ENCODE measurements around the gene TES.
"Not testable (repeated sequence)": the region's sequence is repeated elsewhere in the genome, so short reads cannot be mapped to it uniquely, and the experiment has no call there.

The TES gene

GRCh38 chr7:116293633-116294032 lies 83.3 kb downstream of the TES start:
- Histone ChIP-seq H3K4me1 (ENCODE audit: insufficient read depth, low read length) (no peaks in the 10 kb centered on the region), H3K9ac (ENCODE audit: low read depth, low read length) (no peak overlapping the region), H3K27me3 (ENCODE audit: insufficient read depth, low read length, poor library complexity) (no peaks in the 10 kb centered on the region), H4K20me1 (ENCODE audit: insufficient read depth, low read length) (no peaks in the 10 kb centered on the region), H3K36me3 (ENCODE audit: insufficient read depth, low read length) (no peaks in the 10 kb centered on the region), H3K4me3 (ENCODE audit: low read depth in 1 of 2, low read length in 2 of 2) (no peak overlapping the region), H2AFZ (ENCODE audit: low read depth, low read length) (no peak overlapping the region), H3K27ac (ENCODE audit: low read length) (no peak overlapping the region), H3K4me2 (ENCODE audit: insufficient read depth, low read length) (no peak overlapping the region), H3K9me3 (ENCODE audit: insufficient read depth, low read length, severe bottlenecking) (no peaks in the 10 kb centered on the region), H3K79me2 (ENCODE audit: insufficient read depth, low read length) (no peaks in the 10 kb centered on the region)
- DNase-seq (no peak), ATAC-seq (ENCODE audit: insufficient read depth, low read depth) (no peak)
- TF ChIP-seq CTCF (IDR thresholded peaks at IDR 0.05; ENCODE audit: borderline replicate concordance, extremely low read depth, low read length, poor library complexity, severe bottlenecking) (no peak), EZH2 (IDR thresholded peaks at IDR 0.05; ENCODE audit: borderline replicate concordance, low read depth, low read length, severe bottlenecking) (no peak)

GRCh38 chr7:116295903-116296302 lies 85.6 kb downstream of the TES start:
- not testable (repeated sequence) for H3K27me3 ChIP-seq (ENCODE audit: insufficient read depth, low read length, poor library complexity); H3K9me3 ChIP-seq (ENCODE audit: insufficient read depth, low read length, severe bottlenecking); H3K9ac ChIP-seq (ENCODE audit: low read depth, low read length); H4K20me1 ChIP-seq (ENCODE audit: insufficient read depth, low read length); H3K36me3 ChIP-seq (ENCODE audit: insufficient read depth, low read length); DNase-seq; H3K27ac ChIP-seq (ENCODE audit: low read length); H3K79me2 ChIP-seq (ENCODE audit: insufficient read depth, low read length); H3K4me2 ChIP-seq (ENCODE audit: insufficient read depth, low read length); H2AFZ ChIP-seq (ENCODE audit: low read depth, low read length); H3K4me1 ChIP-seq (ENCODE audit: insufficient read depth, low read length); ATAC-seq (ENCODE audit: insufficient read depth, low read depth); H3K4me3 ChIP-seq (ENCODE audit: low read depth in 1 of 2, low read length in 2 of 2)

GRCh38 chr7:116298055-116298454 lies 87.7 kb downstream of the TES start:
- ATAC-seq (ENCODE audit: insufficient read depth, low read depth) (no peak), DNase-seq (no peak)
- Histone ChIP-seq H3K4me2 (ENCODE audit: insufficient read depth, low read length) (no peak overlapping the region), H3K9ac (ENCODE audit: low read depth, low read length) (no peak overlapping the region), H3K4me1 (ENCODE audit: insufficient read depth, low read length) (no peaks in the 10 kb centered on the region), H3K36me3 (ENCODE audit: insufficient read depth, low read length) (no peaks in the 10 kb centered on the region), H3K27me3 (ENCODE audit: insufficient read depth, low read length, poor library complexity) (no peaks in the 10 kb centered on the region), H3K4me3 (ENCODE audit: low read depth in 1 of 2, low read length in 2 of 2) (no peak overlapping the region), H3K27ac (ENCODE audit: low read length) (no peak overlapping the region), H3K79me2 (ENCODE audit: insufficient read depth, low read length) (no peaks in the 10 kb centered on the region), H4K20me1 (ENCODE audit: insufficient read depth, low read length) (no peaks in the 10 kb centered on the region), H2AFZ (ENCODE audit: low read depth, low read length) (no peak overlapping the region), H3K9me3 (ENCODE audit: insufficient read depth, low read length, severe bottlenecking) (no peaks in the 10 kb centered on the region)
- TF ChIP-seq CTCF (IDR thresholded peaks at IDR 0.05; ENCODE audit: borderline replicate concordance, extremely low read depth, low read length, poor library complexity, severe bottlenecking) (no peak), EZH2 (IDR thresholded peaks at IDR 0.05; ENCODE audit: borderline replicate concordance, low read depth, low read length, severe bottlenecking) (no peak)

- Histone ChIP-seq H3K79me2 (ENCODE audit: insufficient read depth, low read length) (no peaks in the 10 kb centered on the region), H3K4me1 (ENCODE audit: insufficient read depth, low read length) (no peaks in the 10 kb centered on the region), H3K4me2 (ENCODE audit: insufficient read depth, low read length) (no peak overlapping the region), H3K4me3 (ENCODE audit: low read depth in 1 of 2, low read length in 2 of 2) (no peak overlapping the region), H3K27me3 (ENCODE audit: insufficient read depth, low read length, poor library complexity) (no peaks in the 10 kb centered on the region), H4K20me1 (ENCODE audit: insufficient read depth, low read length) (no peaks in the 10 kb centered on the region), H3K9ac (ENCODE audit: low read depth, low read length) (no peak overlapping the region), H3K27ac (ENCODE audit: low read length) (no peak overlapping the region), H3K36me3 (ENCODE audit: insufficient read depth, low read length) (no peaks in the 10 kb centered on the region), H2AFZ (ENCODE audit: low read depth, low read length) (no peak overlapping the region), H3K9me3 (ENCODE audit: insufficient read depth, low read length, severe bottlenecking) (no peaks in the 10 kb centered on the region)
- ATAC-seq (ENCODE audit: insufficient read depth, low read depth) (no peak), DNase-seq (no peak)
- no peak for TF ChIP-seq CTCF (IDR thresholded peaks at IDR 0.05; ENCODE audit: borderline replicate concordance, extremely low read depth, low read length, poor library complexity, severe bottlenecking)
- no peak for TF ChIP-seq EZH2 (IDR thresholded peaks at IDR 0.05; ENCODE audit: borderline replicate concordance, low read depth, low read length, severe bottlenecking)
These were observed 88.2 kb downstream of the TES start for GRCh38 chr7:116298576-116298975.

Data from DND-41 (cell line).